Glutamatergic neuron (in vitro differentiated cells): ENCODE results near the gene MED20. TPM values are rescaled to one million over a fixed set of nuclear protein-coding genes. Genes with fewer than 3 reads are reported as not detected.

Experiments used
- DNase-seq: peaks from one replicate; pipeline ENCODE4 v3.0.0; 2022
- H3K27ac Mint-ChIP-seq: one replicate; pipeline ENCODE4 v1.8.0; 2020; ENCODE audit warnings: mild to moderate bottlenecking, mixed read lengths, inconsistent platforms; ENCODE audit not compliant: unreplicated experiment
- H3K27me3 Mint-ChIP-seq: one replicate; pipeline ENCODE4 v1.8.0; 2020; ENCODE audit warnings: mild to moderate bottlenecking, moderate library complexity, mixed read lengths, inconsistent platforms; ENCODE audit not compliant: unreplicated experiment
- H3K36me3 Mint-ChIP-seq: one replicate; pipeline ENCODE4 v1.8.0; 2020; ENCODE audit warnings: mild to moderate bottlenecking, mixed read lengths, inconsistent platforms; ENCODE audit not compliant: unreplicated experiment
- H3K4me1 Mint-ChIP-seq: one replicate; pipeline ENCODE4 v1.8.0; 2020; ENCODE audit warnings: mild to moderate bottlenecking, low read depth, mixed read lengths, inconsistent platforms; ENCODE audit not compliant: unreplicated experiment
- H3K4me3 Mint-ChIP-seq: one replicate; pipeline ENCODE4 v1.8.0; 2020; ENCODE audit warnings: mild to moderate bottlenecking, mixed read lengths, inconsistent platforms; ENCODE audit not compliant: unreplicated experiment
- H3K9me3 Mint-ChIP-seq: one replicate; pipeline ENCODE4 v1.8.0; 2020; ENCODE audit warnings: mild to moderate bottlenecking, moderate library complexity, mixed read lengths, inconsistent platforms; ENCODE audit not compliant: unreplicated experiment
- total RNA-seq: library from RNA; stranded (reverse); fragmentation: NEBNext Ultra II Directional; extraction: Animal tissue kit (Norgen Biotek cat#: 25700); gene quantifications from one replicate; pipeline ENCODE4 v1.2.1, GENCODE V29; 2021; ENCODE audit not compliant: unreplicated experiment
- TF ChIP-seq, protein P1 (sequence below): fragments of 200-600 bp; sonication (generic); IDR thresholded peaks from one replicate; pipeline ENCODE4 v1.5.0; 2021; ENCODE audit not compliant: partially characterized antibody, unreplicated experiment

The MED20 gene
- total RNA-seq, 1 donor from 2014 or later, result 30.9 TPM

DNA sequence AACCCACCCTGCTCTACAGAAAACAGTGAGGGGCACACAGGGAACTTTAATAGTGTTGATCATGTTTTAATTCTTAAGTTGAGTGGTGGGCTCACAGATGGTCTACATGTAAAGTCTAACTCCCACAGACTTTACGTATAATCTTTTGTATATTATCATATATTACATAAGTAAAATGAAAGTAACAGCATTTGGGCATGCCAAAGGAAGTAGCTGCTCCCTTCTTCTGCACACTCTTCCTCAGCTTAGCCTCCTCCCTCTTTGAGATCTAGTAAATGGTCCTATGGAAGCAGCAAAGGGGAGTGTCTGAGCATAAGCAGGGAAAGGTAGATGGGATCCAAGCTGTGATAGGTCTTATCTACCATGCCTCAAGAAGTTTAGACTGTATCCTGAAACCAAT, 11.2 kb downstream of the MED20 start:
- no peak for DNase-seq
- Mint-ChIP-seq H3K4me1 (no peaks in the 10 kb centered on the region), H3K27ac (no peak overlapping the region), H3K36me3 (peaks cover 4% of the 10 kb centered on the region), H3K9me3 (no peaks in the 10 kb centered on the region), H3K27me3 (no peaks in the 10 kb centered on the region), H3K4me3 (no peak overlapping the region)
- TF ChIP-seq, protein P1, sequence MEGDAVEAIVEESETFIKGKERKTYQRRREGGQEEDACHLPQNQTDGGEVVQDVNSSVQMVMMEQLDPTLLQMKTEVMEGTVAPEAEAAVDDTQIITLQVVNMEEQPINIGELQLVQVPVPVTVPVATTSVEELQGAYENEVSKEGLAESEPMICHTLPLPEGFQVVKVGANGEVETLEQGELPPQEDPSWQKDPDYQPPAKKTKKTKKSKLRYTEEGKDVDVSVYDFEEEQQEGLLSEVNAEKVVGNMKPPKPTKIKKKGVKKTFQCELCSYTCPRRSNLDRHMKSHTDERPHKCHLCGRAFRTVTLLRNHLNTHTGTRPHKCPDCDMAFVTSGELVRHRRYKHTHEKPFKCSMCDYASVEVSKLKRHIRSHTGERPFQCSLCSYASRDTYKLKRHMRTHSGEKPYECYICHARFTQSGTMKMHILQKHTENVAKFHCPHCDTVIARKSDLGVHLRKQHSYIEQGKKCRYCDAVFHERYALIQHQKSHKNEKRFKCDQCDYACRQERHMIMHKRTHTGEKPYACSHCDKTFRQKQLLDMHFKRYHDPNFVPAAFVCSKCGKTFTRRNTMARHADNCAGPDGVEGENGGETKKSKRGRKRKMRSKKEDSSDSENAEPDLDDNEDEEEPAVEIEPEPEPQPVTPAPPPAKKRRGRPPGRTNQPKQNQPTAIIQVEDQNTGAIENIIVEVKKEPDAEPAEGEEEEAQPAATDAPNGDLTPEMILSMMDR, result no peak

- Mint-ChIP-seq H3K36me3 (peaks cover 4% of the 10 kb centered on the region), H3K27me3 (peaks cover 1% of the 10 kb centered on the region), H3K9me3 (peaks cover 1% of the 10 kb centered on the region), H3K27ac (no peak overlapping the region), H3K4me1 (peaks cover 5% of the 10 kb centered on the region), H3K4me3 (no peak overlapping the region)
- peak; percentile 25 for DNase-seq
- TF ChIP-seq, protein P1, result no peak
These were observed 18.9 kb downstream of the MED20 start for GRCh38 chr6:41901882-41902519.

DNA sequence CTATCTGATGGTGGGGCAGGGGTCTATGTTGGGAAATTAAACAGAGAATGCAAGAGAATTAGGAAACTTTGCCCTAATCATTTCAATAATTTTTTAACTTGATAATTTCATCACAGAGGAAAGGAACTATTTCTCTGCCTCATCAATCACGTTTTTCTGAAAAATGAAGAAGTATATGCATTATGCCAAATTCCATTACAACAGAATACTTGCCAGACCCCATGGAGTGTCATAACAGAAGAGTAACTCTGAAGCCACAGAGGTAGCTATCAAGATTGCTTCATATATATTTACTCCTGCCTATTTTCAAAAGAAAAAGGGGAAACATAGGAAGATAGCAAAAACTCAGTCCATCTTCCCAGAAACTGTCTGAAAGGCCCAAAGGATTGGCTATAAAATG, 20.1 kb downstream of the MED20 start:
- H3K27ac Mint-ChIP-seq, result no peak overlapping the region
- DNase-seq, result no peak
- peaks cover 1% of the 10 kb centered on the region for H3K27me3 Mint-ChIP-seq
- H3K4me1 Mint-ChIP-seq, result peaks cover 5% of the 10 kb centered on the region
- H3K4me3 Mint-ChIP-seq, result no peak overlapping the region
- H3K36me3 Mint-ChIP-seq, result no peaks in the 10 kb centered on the region
- TF ChIP-seq, protein P1, result no peak
- H3K9me3 Mint-ChIP-seq, result peaks cover 1% of the 10 kb centered on the region

DNA sequence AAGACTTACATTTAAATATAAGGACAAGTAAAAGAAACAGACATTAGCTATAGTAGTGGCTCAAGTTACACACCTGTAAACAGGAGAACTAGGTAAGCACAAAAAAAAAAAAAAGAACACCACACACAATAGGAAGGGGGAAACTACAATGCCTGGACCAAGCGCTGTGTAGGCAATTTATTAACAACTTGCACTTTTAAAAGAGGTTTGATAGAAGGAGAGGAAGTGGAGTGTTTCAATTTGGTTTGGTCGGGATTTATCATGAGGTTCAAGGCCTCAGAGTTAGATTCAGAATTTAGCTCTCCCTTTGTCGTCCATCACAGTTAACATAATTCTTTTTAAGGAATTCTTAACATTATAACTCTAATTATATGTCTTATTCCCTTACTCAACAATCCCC, 24.7 kb downstream of the MED20 start:
- Mint-ChIP-seq H3K27ac (peak overlapping the region; percentile 9), H3K4me1 (peaks cover 5% of the 10 kb centered on the region), H3K27me3 (peaks cover 4% of the 10 kb centered on the region), H3K4me3 (peak overlapping the region; percentile 91), H3K36me3 (no peaks in the 10 kb centered on the region), H3K9me3 (no peaks in the 10 kb centered on the region)
- DNase-seq, result no peak
- TF ChIP-seq, protein P1, result no peak
